G401 (cell line): ENCODE measurements around the gene IPO9. TPM values are rescaled to one million over a fixed set of nuclear protein-coding genes. Genes with fewer than 3 reads are reported as not detected.
"Not testable (repeated sequence)": the region's sequence is repeated elsewhere in the genome, so short reads cannot be mapped to it uniquely, and the experiment has no call there.

Experiments used
- DNase-seq: peaks from one replicate; pipeline ENCODE4 v3.0.0-alpha.2; 2015; ENCODE audit warnings: low spot score
- in situ Hi-C: cut with HindIII; loops from 2 replicates; pipeline ENCODE4 v1.10.0; 2016; ENCODE audit warnings: low sequenced_read_pairs, mixed read lengths
- total RNA-seq: library from RNA; depleted of rRNA; stranded (reverse); fragments of >200 nt; shearing (Covaris generic); gene quantifications from 2 replicates; pipeline ENCODE4 v1.2.3, GENCODE V29; 2014

Gene IPO9
- total RNA-seq, 1 experiment from 2014 or later: 32.7 TPM

DNA sequence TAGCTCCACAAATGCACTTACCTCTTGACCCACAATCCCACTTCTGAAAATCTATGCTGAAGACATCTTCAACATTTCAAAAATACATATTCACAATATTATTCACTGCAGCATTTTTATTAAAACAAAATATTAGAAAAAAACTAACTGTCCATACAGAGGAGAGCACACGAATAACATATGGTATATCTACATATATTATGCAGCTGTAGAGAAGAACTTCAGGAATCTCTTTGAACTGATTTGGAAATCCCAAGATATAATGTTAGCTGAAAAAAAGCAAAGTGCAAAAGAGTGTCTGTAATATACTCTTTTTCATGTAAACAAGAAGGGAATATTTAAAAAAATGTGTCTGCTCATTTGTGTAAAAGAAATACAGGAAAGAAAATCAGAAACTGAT lies 11.5 kb downstream of the IPO9 start:
- DNase-seq: no peak
- in situ Hi-C loops: no loop called here

DNA sequence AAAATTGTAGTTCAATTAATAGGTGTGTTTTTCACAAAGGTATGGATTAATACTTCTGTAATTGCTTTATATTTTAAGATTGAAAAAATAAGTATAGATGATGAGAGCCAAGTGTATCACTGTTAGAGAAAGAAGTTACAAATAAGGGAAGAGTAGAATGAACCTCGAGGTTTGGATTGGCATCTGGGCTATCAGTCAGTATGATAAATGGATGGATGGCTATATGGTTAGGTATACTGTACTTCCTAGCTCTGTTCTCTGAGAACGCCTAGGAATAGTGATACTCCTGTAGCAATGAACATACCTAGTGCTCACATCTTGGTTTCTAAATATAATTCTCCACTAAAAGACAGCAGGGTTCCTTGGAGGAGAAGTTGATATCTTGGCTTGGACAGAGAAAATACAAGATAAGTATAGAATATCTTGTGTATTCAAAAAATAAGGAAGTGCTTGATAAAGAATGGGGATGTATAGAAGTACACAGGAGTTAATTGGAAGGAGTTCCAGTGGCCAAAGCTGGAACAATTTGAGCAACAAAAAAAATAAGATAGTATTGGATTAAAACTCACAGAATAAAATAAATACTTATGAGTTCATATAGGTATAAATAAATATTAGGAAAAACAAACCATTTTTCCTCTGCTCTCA lies 12.4 kb downstream of the IPO9 start:
- in situ Hi-C loops: no loop called here
- no peak for DNase-seq

DNA sequence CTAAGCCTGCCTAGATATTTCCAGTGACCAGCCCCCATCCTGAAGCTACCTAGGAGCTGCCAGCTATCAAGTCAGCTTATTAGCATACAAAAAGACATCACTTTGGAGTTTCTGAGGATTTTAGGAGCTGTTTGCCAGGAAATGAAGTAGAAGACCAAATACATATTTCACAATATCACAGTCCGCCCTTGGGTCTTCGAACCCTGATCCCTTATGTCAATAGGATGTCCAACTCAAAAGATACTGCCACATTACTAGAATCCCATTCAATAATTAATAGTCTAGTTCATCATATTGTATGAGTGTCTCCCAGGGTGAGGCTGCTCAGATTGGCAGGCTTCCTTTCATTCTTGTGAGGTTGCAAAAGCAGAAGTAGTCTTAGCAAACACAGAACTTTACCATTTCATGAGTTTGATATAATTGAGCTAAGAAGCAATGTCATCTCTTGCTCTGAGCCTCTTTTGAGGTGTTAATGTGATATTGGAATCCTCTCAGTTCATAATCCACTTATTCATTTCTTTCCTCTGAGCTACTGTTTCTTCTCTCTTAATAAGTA lies 13.6 kb downstream of the IPO9 start:
- in situ Hi-C loops: no loop called here
- no peak for DNase-seq

DNA sequence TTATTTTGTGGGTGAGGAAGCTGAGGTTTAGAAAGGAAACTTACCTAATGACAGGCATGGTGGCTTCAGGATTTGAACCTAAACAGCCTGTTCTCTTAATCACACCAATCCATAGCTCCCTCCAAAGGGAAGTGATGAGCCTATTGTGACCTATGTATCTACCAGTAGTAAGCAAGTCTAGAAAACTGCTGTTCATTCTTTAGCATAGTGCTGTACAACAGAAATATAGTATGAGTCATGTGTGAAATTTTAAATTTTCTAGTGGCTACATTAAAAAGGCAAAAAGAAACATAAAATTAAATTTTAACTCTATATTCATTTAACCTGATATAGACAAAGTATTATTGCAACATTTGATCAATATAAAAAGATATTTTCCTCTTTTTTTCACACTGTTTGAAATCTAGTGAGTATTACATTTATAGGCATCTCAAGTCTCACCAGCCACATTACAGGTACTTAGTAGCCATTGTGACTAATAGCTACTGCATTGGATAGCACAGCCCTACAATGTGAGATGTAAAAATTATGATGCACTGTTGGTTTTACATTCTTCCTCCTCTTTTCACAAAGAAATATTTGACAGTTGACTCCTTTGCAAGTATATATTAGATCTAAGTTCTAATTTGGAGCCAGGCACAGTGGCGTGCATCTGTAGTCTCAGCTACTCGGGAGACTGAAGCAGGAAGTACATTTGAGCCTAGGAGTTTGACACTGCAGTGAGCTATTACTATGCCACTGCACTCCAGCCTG lies 16.6 kb downstream of the IPO9 start:
- DNase-seq: no peak
- in situ Hi-C loops: no loop called here

DNA sequence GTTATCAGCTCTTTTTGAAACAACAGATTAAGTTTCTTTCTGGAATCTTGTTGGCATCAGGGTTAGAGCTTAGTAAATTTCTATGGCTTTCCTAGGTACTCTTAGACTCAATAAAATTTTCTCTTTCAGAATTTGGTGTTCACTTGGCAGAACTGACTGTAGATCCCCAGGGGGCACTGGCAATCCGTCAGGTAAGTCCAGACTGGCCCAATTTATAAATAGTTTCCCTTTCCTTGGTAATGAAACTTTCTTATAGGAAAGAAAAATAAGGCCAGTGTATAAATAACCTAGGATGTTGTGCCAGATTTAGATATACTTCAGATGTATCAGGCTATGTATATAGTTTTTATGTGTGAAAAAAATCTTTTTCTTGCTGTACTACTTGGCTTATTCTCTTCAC lies 18.2 kb downstream of the IPO9 start:
- in situ Hi-C loops: no loop called here
- DNase-seq: peak; percentile 73

DNA sequence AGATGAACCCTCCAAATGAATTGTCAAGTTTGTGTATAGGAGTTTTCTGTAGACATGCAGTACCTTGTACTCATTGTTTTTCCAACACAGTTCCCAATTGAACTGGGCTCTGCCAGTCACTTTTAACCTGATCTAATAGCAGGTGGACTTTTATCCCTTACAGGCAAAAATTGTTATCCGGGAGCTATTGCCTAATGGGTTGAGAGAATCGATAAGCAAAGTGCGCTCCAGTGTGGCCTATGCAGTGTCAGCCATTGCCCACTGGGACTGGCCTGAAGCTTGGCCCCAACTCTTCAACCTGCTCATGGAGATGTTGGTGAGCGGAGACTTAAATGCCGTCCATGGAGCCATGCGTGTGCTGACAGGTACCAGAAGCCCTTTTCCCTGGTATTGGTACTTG lies 19.3 kb downstream of the IPO9 start:
- DNase-seq: no peak
- in situ Hi-C loops: no loop called here

DNA sequence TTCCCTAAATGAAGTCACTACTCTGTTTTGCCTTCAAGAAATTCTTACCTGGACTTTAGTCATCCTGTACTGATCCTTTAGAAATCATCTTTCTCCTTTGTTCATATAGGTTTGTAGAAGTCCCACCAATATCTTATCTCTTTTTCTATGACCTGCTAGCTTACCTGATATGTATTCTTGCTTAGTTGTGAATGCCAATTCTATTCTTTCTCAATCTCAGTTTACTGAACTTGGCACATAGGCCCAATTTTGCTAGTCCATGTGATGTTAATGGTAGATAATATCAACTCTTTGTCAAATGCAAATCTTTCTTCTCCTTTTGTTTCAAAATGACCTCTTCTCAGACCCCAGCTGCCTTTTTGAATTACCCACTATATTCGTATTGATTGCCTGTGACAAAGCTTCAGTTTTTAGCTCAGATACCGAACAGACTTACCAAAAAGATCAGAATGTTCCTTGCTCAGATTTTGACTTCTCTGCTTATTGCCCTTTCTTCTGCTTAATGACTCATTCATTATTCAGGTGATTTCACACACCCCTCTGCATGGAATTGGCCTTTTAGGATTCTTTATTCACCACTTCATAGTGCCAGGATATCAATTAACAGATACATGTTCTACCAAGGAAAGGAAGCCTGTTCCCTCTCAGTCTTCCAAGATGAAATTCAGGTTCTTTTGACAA lies 20.6 kb downstream of the IPO9 start:
- in situ Hi-C loops: no loop called here
- DNase-seq: no peak

DNA sequence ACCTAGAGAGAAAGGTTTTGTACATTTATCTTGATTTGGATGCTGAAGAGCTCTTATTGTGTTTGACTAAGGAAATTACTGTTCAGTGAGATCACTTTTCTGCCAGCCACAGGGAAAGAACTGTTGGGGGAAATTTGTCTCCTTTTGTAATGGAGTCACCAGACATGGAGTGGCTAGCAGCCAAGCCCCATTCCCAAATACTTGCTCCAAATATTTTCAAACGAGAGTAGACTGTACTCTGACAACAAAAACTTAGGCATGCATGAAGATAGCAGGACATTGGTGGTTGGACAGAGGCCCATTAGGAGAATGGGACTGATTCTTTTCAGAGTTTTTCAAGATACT lies 21.1 kb downstream of the IPO9 start:
- in situ Hi-C loops: no loop called here
- DNase-seq: no peak

DNA sequence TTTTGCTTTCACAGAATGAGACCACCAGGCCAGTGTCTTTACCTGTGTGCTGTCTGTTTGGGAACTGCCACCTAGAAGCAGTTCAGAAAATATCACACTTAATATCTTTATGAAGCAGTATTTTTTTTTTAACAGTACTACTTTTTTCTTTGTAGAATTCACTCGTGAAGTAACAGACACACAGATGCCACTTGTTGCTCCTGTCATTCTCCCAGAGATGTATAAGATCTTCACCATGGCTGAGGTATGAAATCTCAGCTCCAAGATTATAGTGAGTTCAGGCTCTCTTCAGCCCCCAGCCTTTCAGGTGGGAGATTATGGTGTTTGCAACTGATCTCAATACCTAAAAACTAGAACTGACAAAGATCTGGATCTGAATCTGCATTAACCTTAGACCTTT lies 23.0 kb downstream of the IPO9 start:
- in situ Hi-C loops: no loop called here
- DNase-seq: no peak

DNA sequence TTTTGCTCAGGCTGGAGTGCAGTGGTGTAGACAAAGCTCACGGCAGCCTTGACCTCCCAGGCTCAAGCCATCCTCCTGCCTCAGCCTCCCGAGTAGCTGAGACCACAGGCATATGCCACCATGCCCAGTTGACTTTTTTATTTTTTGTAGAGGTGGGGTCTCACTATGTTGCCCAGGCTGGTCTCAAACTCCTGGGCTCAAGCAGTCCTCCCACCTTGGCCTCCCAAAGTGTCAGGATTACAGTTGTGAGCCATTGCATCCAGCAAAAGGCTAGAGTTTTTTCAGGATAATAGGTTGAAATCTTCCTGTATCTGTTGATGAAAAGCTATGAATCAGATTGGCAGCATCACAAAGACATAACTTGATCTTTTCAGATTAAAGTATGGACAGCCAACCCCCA lies 27.8 kb downstream of the IPO9 start:
- in situ Hi-C loops, DNase-seq: not testable (repeated sequence)

DNA sequence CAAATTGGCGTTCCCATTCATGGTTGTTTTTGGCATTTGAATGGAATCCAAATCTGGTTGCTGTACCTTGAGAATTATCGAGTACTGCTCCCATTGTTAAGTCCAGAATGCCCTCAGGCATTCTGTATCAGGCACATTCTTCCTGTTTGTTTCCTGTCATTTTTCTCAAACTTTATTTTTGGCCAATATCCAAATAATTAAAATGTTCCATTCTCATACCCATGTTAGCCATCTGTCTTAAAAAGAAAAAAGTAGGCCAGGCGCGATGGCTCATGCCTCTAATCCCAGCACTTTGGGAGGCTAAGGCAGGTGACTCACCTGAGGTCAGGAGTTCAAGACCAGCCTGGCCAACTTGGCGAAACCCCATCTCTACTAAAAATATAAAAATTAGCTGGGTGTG lies 30.5 kb downstream of the IPO9 start:
- DNase-seq: no peak
- in situ Hi-C loops: no loop called here

DNA sequence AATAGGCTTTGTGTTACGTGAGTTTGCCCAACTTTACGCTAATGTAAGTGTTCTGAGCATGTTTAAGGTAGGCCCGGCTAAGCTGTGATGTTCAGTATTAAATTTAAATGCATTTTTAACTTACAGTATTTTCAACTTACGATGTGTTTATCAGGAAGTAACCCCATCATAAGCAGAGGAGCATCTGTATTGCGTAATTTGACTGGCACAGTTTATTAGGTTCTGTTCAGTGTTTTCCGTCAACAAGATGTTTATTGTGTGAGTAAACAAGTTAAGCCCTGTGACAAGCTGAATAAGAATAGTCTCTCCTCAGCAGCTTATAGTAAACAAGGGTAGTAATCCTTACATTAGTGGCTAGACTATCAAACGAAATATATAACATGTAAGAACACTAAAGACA lies 32.5 kb downstream of the IPO9 start:
- no peak for DNase-seq
- in situ Hi-C loops: no loop called here

DNA sequence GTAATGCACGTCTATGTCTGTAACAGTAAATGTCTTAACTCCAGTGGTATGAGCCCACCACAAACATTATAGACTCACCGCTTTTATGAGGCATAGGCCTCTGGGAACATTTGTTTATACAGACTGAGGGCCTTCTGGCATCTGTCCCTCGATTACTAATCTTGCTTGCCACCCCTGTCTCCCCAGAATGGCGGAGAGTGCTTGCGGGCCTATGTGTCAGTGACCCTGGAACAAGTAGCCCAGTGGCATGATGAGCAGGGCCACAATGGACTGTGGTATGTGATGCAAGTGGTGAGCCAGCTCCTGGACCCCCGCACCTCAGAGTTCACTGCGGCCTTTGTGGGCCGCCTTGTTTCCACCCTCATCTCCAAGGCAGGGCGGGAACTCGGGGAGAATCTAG lies 41.4 kb downstream of the IPO9 start:
- in situ Hi-C loops: no loop called here
- no peak for DNase-seq

DNA sequence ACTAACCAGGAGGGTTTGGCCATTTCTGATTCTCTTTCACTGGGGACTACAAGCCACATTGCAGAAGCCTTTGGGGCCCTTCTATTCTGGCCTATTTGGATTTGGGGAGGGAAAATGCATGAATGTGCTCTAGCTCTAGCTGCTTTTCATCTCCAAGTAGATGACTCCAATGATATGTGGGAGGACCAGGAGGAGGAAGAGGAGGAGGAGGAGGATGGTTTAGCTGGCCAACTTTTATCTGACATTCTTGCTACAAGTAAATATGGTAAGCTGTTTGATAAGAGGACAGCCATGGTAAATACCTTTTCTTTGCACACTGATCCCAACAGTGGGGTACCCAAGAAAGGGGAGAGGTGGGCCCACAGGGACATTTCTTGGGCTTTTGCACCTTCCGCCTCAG lies 45.7 kb downstream of the IPO9 start:
- in situ Hi-C loops: no loop called here
- no peak for DNase-seq

DNA sequence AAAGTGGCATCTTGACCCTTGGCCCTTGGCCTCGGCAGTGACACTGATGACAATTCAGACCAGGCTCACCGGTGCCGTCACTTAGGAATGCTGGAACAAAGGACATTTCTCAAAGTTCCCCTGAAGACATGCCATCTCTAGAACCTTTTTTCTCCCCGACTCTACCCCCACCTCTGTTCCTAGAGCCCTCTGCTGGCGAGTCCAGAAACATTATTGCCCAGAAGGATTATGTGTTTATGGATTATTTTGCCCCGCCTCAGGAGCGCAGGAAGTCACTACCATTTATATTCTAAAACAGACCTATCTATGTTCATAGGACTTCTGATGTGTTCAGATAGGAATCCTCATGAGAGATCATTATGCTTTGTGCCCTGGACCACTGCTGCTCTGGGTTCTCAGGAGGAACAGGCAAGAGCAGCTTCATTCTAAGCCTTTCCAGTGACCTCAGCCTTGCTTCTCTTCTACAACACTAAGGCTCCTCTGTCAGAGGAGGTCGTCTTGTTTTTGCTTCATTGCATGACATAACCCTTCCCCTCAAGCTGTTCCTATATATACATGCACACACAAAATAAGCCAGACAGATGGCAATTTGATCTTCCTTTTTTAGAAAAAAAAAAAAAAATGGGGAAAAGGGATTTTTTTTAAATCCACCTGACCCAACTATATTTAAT lies 47.3 kb downstream of the IPO9 start:
- in situ Hi-C loops: no loop called here

DNA sequence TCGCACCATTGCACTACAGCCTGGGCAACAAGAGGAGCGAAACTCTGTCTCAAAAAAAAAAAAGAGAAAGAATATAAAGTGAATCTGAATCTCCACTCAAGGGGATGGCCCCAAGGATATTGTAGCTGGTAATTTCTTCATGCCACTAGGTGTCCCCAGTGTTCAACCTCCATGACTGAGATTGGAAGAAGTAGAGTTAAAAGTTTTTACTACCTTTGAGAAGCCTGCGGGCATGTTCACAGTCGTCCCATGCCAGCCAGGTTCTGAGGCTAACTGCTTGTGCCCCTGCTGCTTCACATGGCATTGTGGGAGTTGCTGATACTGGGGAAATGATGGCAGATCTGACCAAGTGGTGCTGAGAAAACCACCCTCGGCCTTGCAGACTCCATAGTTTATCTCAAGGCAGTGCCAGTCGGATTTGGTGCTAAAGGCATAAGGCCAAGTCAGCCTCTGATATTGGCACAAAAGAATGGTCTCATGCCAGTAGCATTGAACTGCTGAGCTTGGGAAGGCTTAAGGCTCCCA lies 49.0 kb downstream of the IPO9 start:
- DNase-seq: peak; percentile 65
- in situ Hi-C loops: no loop called here

More for the DNA sequence above, 47.3 kb downstream of the IPO9 start:
- DNase-seq: peak; percentile 22

DNA sequence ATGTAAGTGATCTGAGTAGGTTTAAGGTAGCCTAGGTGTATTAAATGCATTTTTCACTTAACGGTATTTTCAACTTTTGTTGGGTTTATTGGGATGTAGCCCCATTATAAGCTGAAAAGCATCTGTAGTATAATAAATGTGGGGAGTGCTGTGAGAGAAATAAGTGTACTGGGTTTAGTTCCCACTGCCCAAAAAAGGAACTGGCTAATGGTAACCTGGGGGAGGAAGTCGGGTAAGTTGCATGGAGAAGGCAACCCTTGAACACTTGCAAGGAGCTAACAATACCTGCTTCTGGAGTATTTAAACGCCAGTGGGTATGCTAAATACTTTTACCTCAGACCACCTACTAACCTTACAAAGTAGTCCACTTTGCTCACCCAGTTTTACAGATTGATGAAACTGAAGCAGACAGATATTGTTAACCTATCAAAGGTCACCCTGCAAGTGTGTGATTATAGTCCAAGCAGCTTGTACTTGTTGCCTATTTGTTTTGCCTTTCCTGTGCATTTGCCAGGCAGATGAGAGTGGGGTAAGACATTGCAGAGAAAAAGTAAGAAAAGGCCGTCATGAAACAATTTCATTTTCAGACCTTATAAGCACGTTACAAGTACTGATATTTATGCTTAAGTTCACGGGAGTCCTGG lies 52.1 kb downstream of the IPO9 start:
- no peak for DNase-seq
- in situ Hi-C loops: no loop called here

DNA sequence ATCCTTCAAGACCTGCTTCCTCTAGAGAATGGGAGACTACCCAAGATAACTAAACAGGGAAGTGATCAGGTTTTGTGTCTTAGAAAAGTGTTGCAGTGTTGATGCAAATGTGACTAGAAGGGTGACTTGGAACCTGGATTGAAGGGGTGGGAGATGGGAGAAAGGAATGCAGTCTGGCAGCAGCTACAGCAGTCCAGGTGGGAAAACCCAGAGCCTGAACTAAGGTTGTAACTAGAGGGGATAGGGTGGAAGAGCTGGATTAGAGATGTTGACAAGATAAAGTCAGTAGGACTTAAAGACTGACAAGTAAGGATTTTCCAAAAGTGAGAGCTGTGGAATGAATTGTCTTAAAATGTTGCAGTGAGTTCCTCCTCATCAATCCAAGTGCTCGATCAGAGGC lies 52.7 kb downstream of the IPO9 start:
- DNase-seq: no peak
- in situ Hi-C loops: no loop called here

DNA sequence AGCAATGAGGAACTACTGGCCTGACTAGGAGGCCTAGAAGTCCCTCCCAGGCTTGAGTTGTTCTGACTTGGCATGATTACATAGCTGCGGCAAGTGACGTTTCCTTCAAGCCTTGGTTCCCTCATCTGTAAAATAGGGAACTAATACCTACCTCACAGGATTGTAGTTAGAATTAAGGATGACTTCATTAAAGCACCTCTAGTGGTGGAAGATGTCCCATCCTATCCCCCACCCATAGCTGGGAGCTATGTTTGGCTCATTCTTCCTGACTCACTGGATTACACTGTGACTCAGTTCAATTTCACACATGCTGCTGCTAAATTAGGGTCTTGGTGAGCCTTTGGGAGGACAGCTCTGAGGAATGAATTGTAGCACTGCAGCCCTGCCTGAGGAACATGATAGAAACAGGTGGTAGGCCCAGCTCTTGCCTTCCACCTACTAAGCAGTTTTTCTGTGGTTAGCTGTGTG lies 53.7 kb downstream of the IPO9 start:
- in situ Hi-C loops: no loop called here
- no peak for DNase-seq
